ENCODE results near the gene AFF3.
A peak's percentile ranks its signal among the peaks of the same experiment; 100 is the strongest.
"Not testable (repeated sequence)": the region's sequence is repeated elsewhere in the genome, so short reads cannot be mapped to it uniquely, and the experiment has no call there.

AFF3 gene

DNA sequence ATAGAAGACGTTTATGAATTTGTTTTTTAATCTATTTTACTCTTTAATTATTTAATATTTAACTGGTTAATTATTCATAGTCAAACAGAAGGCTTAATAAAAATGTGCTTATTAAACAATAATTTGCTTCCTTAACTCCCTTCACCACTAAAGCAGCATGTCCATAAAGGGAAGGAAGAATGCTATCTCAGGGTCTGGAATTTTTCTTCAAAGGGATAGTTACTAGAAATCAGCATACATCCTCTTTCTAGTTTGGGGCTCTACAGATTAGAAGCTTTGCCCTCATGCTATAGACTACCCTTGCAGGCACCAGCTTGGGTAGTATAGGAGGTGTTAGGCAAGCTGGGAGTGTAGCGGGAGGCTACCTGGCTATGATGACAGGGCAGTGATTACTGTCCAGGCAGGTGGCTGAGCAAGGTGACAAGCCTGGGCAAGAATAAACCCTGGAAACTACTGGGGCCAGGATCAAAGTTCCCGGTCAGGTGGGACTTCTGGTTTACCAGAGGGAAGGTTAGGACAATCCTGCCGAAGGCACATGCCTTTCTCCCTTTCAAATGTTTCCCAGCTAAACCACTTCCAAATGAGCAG lies 376.6 kb downstream of the AFF3 start:
- DNase-seq = no peak

DNA sequence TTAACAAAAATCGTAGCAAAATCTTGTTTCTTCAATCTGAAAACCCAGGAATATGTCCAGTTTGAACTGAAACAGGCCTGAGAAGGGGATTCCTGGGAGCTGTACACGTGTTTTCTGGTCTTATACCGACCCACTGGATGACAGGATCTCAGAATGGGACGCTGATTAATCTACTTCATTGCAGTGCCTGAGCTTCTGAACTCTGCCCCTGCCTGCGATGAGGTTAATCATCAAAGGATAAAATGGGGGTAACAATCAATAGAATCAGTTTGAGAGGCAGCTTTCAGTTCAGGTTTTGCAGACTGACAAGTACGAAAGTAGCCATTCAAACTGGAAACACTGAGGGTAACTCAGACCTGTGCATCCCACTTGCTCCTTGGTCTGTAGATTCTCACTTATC lies 378.6 kb downstream of the AFF3 start:
- DNase-seq = no peak

DNA sequence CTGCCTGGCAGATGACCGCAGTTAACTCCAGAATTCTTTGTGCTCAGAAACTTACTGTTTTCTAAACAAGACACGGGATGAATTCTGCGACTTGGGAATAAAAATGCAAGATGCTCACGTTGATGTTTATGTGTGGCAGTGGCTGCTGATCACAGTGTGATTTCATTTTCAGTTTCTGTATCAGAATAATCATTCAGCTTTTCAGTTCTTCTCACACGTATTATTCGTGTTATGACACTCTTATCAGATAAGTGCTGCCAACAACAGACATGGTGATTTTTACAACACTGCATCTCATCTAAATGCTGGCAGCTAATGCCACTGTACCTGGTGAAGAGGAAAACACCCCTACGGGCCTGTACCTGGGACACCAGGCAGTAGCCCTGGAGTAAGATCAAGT lies 379.7 kb downstream of the AFF3 start:
- DNase-seq = no peak

DNA sequence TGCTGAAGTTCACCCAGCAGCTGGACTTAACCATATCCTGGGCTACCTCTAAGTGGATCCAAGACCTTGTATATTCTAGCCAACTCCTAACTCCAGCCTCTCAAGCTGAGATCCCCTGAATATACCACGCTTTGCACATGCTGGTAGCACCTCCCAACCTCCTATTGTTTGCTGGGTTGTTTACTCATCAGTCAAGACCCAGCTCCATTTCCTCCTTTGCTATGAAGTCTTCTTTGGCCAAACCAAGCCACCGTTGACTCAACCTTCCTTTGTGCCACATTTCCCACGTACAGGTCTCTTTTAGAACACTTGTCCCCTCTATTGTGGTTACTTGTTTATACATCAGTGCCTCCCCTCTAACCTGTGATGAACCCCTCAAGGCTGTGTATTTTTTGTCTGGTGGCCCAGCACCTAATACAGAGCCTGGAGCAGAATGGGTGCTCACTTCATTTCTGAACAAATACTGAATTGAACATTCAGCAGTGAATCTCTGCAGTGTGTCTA lies 384.7 kb downstream of the AFF3 start:
- no peak for DNase-seq

DNA sequence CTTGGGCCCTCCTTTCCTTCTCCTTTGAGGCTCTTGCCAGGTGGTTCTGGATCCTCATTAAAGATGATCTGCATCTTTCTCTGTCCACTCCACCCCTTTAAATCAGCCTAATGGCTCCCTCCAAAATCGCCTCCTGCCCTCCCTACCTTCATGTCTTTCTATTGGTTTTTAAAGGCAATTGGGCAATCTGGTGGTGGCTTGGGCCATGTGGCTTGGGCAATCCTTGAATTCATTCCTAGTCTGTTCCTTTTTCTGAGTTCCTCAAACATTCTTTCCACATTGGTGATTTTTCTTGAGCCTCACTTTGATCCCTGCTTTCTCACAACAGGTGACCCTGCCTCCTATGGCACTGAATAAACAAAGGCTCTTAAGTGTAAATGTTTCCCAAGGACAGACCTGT lies 386.3 kb downstream of the AFF3 start:
- DNase-seq = no peak

DNA sequence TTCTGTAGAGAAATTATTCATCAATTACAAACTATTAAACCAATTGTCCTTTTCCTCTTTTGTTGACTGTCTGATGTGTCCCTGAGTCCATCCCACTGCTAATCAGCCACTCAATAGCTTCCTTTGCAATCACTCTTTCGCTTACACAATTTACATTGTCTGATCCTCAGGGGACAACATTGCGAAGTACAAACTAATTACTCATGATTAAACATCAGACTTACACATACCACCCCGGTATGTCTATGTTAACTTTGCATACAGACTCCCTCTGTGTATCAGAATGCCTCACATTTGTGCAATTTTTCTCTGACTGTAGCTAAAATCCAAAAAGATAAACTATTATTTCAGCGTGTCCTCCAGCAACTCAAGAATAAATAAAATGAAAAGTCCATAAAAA lies 388.2 kb downstream of the AFF3 start:
- DNase-seq = no peak

DNA sequence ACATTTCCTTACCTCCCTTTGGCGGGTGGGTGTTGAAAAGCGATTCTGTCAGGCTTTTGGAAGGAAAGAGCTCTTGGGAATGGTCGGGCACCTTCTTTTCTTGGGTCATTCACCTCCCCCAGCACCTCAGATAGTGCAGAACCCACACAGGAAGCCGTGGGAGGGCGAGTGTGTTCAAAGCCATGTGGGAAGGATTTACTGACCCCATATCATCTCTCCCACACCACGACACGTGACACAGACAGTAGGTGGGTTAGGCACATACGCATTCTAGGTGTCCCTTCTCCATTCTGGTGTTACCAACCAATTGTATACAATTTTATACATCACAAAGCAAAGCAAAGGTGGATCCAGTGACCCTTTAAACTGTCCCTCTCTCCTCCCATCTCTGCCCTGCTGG lies 388.9 kb downstream of the AFF3 start:
- no peak for DNase-seq

DNA sequence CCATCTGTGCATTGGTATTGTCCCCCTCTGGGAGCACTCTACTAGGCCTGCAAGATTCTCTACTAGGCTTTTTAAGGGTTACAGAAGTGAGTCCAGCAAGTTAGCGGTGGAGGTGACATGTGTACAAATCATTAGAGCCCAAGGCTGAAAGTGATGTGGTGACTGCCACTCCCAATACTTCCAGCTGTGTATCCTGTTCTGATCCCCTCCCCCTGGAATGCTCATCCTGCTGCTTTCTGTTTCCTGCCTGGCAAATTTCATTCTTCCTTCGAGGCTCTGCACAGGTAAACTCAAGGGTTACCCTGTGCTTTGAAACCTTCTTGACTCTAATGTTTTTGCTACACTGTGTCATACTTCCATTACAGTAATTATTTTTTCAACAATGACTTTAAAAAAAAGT lies 394.0 kb downstream of the AFF3 start:
- no peak for DNase-seq

DNA sequence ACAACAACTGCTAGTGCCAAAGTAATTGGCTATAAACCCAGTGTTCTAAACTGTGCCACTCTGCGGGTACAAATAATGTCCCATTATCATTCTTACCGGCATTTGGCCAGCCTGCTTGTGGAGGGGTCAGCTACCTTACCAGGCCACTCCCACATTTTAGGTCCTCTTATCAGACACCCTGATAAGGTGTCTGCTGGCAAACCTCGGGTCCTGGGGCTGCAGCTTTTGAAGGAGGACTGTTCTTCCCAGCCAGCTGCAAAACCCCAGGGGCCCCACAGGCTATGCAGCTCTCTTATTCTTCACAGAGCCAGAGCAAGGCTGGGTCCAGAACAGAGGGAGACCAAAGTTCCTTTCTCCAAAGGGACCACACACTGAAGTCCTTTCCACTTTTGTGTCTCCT lies 394.5 kb downstream of the AFF3 start:
- no peak for DNase-seq

DNA sequence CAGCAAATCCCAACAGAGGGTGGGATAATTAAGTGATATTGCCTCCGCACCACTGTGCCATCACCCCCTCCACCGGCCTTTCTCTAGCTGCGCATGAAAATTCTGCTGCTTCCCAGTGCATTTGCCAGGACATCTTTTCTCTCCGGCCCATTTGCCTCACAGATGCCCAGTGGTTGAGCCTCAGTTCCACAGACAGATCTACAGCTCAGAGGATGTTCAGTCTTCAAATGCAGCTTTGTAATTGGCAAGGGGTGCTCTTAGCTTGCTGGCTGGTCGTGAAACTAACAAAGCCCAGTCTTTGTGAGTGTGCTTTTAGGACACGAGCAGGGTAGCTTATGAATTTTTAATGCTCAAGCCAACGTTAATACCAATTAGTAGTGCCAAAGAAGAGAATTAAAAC lies 399.2 kb downstream of the AFF3 start:
- peak in 3 of 51 donors; percentile 11 to 19 (median 13) for DNase-seq

DNA sequence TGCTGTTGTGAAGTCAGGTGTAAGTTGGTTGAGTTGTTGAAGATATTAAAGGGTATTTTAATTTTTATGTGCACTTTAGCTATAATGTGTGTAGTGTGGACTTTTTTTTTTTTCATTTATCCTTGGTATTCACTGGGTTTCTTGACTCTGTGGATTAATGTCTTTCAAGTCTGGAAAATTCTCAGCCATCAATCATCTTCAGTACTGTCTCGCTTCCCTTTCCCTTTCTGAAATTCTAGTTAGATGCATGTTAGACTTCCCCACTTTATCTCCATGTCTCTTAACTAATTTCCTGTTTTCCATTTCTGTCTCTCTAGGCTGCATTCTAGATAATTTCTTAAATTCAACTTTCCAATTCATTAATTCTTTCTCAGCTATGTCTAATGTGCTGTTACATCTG lies 404.9 kb downstream of the AFF3 start:
- no peak for DNase-seq

DNA sequence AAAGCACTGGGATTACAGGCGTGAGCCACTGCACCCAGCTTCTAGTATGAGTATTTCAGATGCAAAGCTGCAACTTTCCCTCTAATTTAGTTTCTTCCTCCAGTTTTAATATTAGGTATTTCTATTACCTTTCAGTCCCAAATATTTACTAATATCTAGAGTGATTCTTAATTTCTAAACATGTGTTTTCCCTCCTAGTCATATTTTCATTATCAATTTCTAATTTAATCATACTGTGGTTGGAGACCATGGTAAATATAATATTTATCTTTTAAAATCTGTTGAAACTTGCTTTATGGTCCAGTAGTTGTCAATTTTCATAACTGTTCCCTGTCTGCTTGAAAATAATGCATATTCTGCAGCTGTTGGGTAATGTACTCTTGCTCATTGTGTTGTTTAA lies 406.6 kb downstream of the AFF3 start:
- DNase-seq = no peak

DNA sequence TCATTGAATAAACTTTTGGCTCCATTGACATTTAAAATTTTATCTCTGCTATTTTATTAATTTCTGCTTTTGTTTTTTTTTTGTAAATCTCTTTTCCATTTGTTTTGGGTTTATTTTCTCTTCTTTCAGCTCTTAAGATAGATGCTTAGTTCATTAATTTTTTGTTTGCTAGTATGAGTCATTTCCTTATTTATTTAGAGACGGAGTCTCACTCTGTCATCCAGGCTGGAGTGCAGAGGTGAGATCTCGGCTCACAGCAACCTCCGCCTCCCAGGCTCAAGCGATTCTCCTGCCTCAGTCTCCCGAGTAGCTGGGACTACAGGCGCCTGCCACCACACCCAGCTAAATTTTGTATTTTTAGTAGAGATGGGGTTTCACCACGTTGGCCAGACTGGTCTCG lies 407.1 kb downstream of the AFF3 start:
- DNase-seq = not testable (repeated sequence)

DNA sequence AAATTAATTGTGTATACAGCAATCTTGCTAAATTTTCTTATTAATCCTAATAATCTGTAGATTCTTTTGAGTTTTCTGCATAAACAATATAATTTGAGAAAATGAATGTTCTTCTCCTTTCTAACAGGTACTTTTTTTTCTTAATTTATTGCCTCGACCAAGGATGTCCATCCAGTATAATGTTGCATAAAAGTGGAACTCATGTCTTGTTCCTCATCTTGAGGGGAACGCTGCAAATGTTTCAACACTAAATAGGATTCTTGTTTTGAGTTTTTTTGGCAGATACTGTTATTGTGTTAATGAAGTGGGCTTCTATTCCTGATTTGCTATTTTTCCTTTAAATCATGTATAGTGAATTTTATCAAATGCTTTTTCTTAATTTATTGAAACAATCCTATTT lies 408.2 kb downstream of the AFF3 start:
- DNase-seq = no peak

DNA sequence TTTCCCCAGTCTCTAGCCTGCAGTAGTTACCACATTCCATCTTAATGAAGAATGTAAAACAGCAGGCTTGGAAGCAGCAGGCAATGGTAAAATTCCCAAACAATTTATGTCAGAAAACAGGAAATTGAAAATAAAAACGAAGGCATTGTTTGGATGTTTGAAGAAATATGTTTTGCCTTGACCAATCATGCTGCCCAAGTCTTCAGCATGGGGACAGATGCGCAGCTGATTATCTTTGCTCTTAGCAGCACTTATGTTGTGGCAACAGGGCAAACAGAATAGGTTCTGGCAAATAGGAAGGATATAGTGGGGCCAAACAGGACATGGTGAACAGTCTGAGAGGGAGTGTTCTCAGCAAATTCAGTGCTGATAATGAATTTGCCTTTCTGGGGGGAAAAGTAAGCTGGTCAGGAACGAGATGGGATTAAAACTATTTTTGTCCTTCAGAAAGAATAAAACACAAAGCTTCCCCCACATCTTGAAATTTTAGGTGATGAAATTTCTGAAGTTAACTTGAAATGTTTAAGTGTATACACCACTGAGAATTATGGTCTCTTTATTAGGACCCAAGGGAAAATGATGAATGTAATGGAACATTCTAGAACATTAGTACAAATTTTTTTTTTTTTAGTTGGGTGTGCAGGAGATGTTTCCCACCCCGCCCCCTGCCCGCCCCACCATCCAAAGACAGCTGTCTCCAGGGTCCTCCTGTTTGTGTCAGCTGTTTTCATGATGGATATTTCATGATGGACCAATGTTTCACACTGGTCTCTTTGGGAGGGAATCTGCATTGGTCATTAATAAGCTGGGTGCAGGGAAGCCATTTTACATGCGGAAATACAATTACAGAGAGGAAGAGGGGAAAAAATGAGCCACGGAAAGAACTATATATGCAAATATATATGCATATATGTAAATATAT lies 413.0 kb downstream of the AFF3 start:
- DNase-seq = no peak

DNA sequence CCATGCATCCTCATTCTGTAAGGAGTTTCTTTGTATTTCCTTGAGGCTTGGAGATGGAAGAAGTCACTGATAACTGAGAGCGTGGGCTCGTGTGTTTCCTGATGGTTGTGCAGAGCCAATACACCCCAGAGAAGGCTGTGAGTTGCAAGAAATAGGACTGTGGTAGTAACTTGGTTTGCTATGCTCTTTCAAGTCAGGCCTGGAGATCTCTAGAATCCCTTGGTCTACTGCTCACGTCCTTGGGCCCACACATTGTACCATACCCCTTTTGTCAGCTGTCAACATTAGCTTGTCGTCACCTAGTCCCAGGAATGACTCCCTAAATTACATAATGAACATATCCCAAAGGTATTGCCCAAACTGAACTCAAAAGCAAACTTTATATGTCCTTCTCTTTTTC lies 414.2 kb downstream of the AFF3 start:
- DNase-seq = no peak

DNA sequence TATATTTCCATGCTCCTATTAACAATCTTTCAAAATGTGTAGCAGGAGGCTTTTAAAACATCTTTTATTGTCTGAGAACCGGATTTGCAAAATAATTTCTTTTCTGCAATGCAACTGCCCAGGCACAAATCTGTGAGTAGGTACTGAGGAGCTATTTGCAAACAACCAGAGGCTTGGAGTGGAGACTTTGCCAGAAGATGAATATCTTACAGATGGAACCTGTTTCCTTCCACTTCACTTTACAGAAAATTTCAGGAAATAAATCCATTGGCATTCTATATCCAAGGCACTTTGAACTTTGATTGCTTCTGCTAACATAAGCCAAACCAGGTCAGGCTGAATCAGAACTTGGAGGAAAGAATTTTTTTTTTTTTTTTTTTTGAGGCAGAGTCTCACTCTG lies 415.2 kb downstream of the AFF3 start:
- DNase-seq = no peak

DNA sequence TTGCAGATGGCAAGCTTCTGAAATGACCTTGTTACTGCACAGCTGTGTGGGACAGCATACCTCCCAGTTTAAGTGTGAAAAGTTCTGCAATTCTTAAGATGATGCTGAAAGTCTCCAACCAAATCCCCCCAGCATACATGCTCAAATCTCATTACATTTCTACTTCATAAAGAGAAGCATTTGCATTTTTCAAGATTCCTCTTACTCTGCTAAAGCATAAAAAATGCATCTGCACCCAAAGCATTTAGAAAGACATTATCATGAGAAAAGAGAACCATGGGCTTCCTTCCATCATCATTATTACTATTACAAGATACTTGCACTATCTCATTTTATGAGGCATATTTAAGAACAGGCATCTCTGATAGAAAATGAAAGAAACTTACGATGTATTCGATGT lies 415.7 kb downstream of the AFF3 start:
- no peak for DNase-seq

DNA sequence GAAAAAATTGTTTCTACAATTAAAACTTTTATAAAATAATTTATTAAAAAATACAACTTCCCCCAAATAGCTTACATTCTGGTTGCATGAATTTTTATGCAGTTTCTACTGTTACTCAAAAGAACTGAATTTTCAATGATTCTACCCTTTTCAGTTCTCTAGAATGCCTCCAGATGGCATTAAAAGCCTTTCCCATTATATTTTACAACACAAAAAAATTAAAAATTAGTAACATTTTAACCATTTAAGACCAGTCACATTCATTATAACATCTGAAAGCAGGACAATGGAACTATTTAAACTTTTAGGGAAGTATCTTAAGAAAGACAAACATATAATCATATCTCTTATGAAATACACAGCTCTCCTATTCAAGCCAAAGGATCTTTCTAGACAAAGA lies 416.6 kb downstream of the AFF3 start:
- no peak for DNase-seq

DNA sequence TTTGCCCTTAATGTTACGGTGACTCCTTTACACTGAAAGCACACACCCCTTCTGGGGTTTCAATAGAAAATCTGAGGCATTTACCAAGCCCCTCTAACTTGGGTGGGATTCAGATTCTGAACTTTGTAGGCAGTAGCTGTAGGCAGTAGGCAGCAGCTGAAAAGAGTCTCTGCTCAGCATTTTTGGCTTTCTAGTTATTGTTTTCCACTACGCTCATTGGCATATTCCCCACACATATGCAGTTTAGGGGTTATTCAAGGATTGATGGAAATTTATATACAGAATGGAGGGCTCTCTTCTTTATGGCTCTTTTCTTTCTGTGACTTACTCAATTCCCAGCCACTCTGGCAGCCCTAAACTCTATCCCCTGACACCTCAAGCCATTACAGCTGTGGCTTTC lies 419.9 kb downstream of the AFF3 start:
- DNase-seq = no peak

DNA sequence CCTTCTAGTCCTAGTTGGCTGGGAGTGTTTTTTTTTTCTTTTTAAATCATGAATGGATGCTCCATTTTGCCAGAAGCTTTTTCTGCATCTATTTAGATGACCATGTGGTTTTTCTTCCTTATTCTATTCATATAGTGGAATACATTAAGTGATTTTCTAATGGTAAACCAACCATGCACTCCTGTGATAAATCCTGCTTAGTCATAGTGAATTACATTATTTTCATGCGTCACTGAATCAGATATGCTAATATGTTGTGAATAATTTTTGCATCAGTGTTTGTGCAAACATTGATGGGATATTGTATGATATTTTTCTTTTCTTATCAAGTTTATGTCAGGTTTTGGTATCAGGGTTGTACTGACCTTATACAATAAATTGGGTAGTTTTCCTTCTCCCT lies 423.3 kb downstream of the AFF3 start:
- DNase-seq = no peak

DNA sequence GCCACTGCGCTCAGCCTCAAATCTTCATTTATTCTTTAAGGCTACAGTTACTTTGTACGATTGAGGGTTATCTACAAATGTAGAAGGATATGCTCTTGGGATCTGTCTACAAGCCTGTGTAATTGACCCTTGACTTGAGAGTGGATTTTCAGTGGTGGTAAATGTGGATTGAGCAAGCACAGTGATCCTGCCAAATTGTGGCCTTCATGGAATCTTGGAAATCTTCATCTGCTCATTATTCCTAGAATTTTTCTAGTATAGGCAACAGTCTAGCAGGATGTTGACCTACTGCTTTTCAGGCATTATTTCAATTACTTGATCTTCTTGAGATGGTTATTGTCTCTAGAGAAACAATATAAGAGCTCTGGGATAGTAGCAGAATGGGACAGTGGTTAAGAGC lies 426.4 kb downstream of the AFF3 start:
- no peak for DNase-seq

DNA sequence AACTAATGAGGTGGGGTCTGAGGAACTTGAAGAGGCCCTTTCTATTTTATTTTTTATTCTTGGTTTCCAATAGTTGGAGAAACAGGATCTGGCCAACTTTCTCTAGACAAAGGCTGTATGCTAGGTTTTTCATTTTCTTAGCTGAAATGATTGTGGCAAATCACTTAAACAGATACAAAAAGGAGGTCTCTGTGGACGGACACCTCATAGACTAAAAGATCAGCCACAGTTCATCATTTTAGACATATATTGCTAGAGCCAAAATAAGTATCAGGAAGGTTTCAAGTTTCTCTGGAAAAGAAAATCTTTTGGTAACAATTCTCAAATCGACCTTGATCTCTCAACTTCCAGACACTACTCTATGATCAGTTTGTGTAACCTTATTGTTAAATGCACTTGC lies 428.0 kb downstream of the AFF3 start:
- no peak for DNase-seq
